GM12864 (cell line): ENCODE measurements around the gene GRIN2C.

Source experiments
- DNase-seq: peaks from one replicate; pipeline ENCODE4 v3.0.0-alpha.2; 2011; ENCODE audit warnings: low read depth
- H3K4me3 ChIP-seq: 2 replicates; pipeline ENCODE4 v1.5.1; 2011; ENCODE audit warnings: mild to moderate bottlenecking, low read depth, low read length, control low read depth
- CTCF ChIP-seq: IDR thresholded peaks from 2 replicates; pipeline ENCODE4 v1.5.1; 2011; ENCODE audit warnings: low read depth, mild to moderate bottlenecking, moderate library complexity, low read length, control low read depth, inconsistent platforms; ENCODE audit errors: missing control alignments

Gene GRIN2C

GRCh38 chr17:74827800-74828199, 31.9 kb downstream of the GRIN2C start:
- no peak overlapping the region for H3K4me3 ChIP-seq
- DNase-seq, result no peak
- no peak for TF ChIP-seq CTCF

- no peak overlapping the region for H3K4me3 ChIP-seq
- no peak for TF ChIP-seq CTCF
- DNase-seq, result no peak
These were observed 33.5 kb downstream of the GRIN2C start for GRCh38 chr17:74825952-74826719.

GRCh38 chr17:74824961-74825627, 34.6 kb downstream of the GRIN2C start:
- no peak for DNase-seq
- TF ChIP-seq CTCF, result no peak
- no peak overlapping the region for H3K4me3 ChIP-seq

GRCh38 chr17:74822939-74823367, 36.7 kb downstream of the GRIN2C start:
- no peak overlapping the region for H3K4me3 ChIP-seq
- DNase-seq, result no peak
- TF ChIP-seq CTCF, result no peak

GRCh38 chr17:74822335-74822938, 37.2 kb downstream of the GRIN2C start:
- no peak overlapping the region for H3K4me3 ChIP-seq
- DNase-seq, result no peak
- TF ChIP-seq CTCF, result no peak

GRCh38 chr17:74821655-74822334, 37.9 kb downstream of the GRIN2C start:
- no peak for DNase-seq
- TF ChIP-seq CTCF, result no peak
- no peak overlapping the region for H3K4me3 ChIP-seq
